Panc1 (cell line): Measurements from ENCODE around the gene ITFG1.

Source experiments
- POLR2AphosphoS5 ChIP-seq: IDR thresholded peaks from 2 replicates; pipeline ENCODE4 v1.6.1; 2012; ENCODE audit warnings: mild to moderate bottlenecking, low read depth, low read length, moderate library complexity
- REST ChIP-seq, 2 experiments: IDR thresholded peaks; 2 replicates each; pipeline ENCODE4 v1.6.1; 2011 to 2012; ENCODE audit warnings: low read depth in 2 of 2, control low read depth in 1 of 2, low read length in 1 of 2, mild to moderate bottlenecking in 1 of 2, moderate library complexity in 1 of 2; ENCODE audit not compliant: insufficient read depth in 1 of 2
- SIN3A ChIP-seq: IDR thresholded peaks from 2 replicates; pipeline ENCODE4 v1.6.1; 2012; ENCODE audit warnings: low read depth, mild to moderate bottlenecking, low read length, moderate library complexity, borderline replicate concordance; ENCODE audit not compliant: insufficient read depth
- TCF7L2 ChIP-seq: IDR thresholded peaks from 2 replicates; pipeline ENCODE4 v1.6.1; 2011; ENCODE audit warnings: mild to moderate bottlenecking, low read depth, low read length, inconsistent platforms
- TF ChIP-seq, protein P1 (sequence below): fragments of 450-650 bp; IDR thresholded peaks from 2 replicates; pipeline ENCODE4 v1.5.1; 2017; ENCODE audit warnings: mild to moderate bottlenecking

DNA sequence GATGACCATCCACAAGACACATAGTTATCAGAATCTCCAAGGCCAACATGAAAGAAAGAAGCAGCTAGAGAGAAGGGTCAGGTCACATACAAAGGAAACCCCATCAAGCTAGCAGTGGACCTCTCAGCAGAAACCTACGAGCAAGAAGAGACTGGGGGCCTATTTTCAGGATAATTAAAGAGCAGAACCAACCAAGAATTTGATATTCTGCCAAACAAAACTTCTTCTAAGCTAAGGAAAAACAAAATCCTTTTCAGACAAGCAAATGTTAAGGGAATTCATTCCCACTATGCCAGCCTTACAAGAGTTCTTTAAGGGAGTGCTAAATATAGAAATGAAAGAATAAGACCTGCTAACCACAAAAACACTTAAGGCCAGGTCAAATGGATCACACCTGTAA, 47.8 kb downstream of the ITFG1 start:
- TF ChIP-seq, protein P1, sequence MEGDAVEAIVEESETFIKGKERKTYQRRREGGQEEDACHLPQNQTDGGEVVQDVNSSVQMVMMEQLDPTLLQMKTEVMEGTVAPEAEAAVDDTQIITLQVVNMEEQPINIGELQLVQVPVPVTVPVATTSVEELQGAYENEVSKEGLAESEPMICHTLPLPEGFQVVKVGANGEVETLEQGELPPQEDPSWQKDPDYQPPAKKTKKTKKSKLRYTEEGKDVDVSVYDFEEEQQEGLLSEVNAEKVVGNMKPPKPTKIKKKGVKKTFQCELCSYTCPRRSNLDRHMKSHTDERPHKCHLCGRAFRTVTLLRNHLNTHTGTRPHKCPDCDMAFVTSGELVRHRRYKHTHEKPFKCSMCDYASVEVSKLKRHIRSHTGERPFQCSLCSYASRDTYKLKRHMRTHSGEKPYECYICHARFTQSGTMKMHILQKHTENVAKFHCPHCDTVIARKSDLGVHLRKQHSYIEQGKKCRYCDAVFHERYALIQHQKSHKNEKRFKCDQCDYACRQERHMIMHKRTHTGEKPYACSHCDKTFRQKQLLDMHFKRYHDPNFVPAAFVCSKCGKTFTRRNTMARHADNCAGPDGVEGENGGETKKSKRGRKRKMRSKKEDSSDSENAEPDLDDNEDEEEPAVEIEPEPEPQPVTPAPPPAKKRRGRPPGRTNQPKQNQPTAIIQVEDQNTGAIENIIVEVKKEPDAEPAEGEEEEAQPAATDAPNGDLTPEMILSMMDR = no peak
- TF ChIP-seq POLR2AphosphoS5 = no peak
- no peak for TF ChIP-seq REST (IDR thresholded peaks at IDR 0.05; ENCODE audit: insufficient read depth in 1 of 2, low read depth in 2 of 2, low read length in 1 of 2)
- no peak for TF ChIP-seq SIN3A
- TF ChIP-seq TCF7L2 = no peak
